Astrocyte (in vitro differentiated cells and primary cell): Measurements from ENCODE around the gene EAF1. TPM values are rescaled to one million over a fixed set of nuclear protein-coding genes. Genes with fewer than 3 reads are reported as not detected.
"Not testable (repeated sequence)": the region's sequence is repeated elsewhere in the genome, so short reads cannot be mapped to it uniquely, and the experiment has no call there.

Experiments
- DNase-seq: peaks from one replicate; pipeline ENCODE4 v3.0.0-alpha.2; 2010; ENCODE audit warnings: low read depth
- FAIRE-seq: peaks from 2 replicates; lab custom pipeline; 2011; peaks lifted over from hg19 to GRCh38; lab: Jason Lieb, UNC
- H2AFZ ChIP-seq: 2 replicates; pipeline ENCODE4 v1.6.0; 2012; ENCODE audit warnings: low read depth, low read length, inconsistent platforms
- H3K27ac ChIP-seq: 2 replicates; pipeline ENCODE4 v1.5.1; 2011; ENCODE audit warnings: low read depth, low read length, inconsistent platforms
- H3K27me3 ChIP-seq: 2 replicates; pipeline ENCODE4 v1.6.0; 2011; ENCODE audit warnings: low read length, inconsistent platforms; ENCODE audit not compliant: insufficient read depth
- H3K36me3 ChIP-seq: 2 replicates; pipeline ENCODE4 v1.5.1; 2011; ENCODE audit warnings: low read length, inconsistent platforms; ENCODE audit not compliant: insufficient read depth
- H3K4me1 ChIP-seq: 2 replicates; pipeline ENCODE4 v1.5.1; 2011; ENCODE audit warnings: low read length, inconsistent platforms; ENCODE audit not compliant: insufficient read depth
- H3K4me2 ChIP-seq: 2 replicates; pipeline ENCODE4 v1.6.0; 2012; ENCODE audit warnings: low read length, inconsistent platforms
- H3K4me3 ChIP-seq: 2 replicates; pipeline ENCODE4 v1.5.1; 2011; ENCODE audit warnings: low read depth, mild to moderate bottlenecking, low read length, inconsistent platforms; ENCODE audit not compliant: insufficient read depth
- H3K79me2 ChIP-seq: 2 replicates; pipeline ENCODE4 v1.6.0; 2012; ENCODE audit warnings: mild to moderate bottlenecking, low read length, inconsistent platforms; ENCODE audit not compliant: insufficient read depth
- H3K9ac ChIP-seq: 2 replicates; pipeline ENCODE4 v1.6.0; 2012; ENCODE audit warnings: mild to moderate bottlenecking, low read length, inconsistent platforms
- H3K9me3 ChIP-seq: 2 replicates; pipeline ENCODE4 v1.5.1; 2012; ENCODE audit warnings: low read depth, mild to moderate bottlenecking, low read length, inconsistent platforms; ENCODE audit not compliant: insufficient read depth
- H4K20me1 ChIP-seq: 2 replicates; pipeline ENCODE4 v1.6.0; 2012; ENCODE audit warnings: low read length, inconsistent platforms; ENCODE audit not compliant: insufficient read depth
- H3K27ac Mint-ChIP-seq: one replicate; pipeline ENCODE4 v1.8.0; 2021; ENCODE audit warnings: mild to moderate bottlenecking, mixed read lengths; ENCODE audit not compliant: unreplicated experiment
- H3K27me3 Mint-ChIP-seq: one replicate; pipeline ENCODE4 v1.8.0; 2021; ENCODE audit warnings: low read depth, mixed read lengths; ENCODE audit not compliant: unreplicated experiment
- H3K36me3 Mint-ChIP-seq: one replicate; pipeline ENCODE4 v1.8.0; 2021; ENCODE audit warnings: low read depth, mixed read lengths; ENCODE audit not compliant: unreplicated experiment
- H3K4me1 Mint-ChIP-seq: one replicate; pipeline ENCODE4 v1.8.0; 2021; ENCODE audit warnings: low read depth, mixed read lengths; ENCODE audit not compliant: unreplicated experiment
- H3K4me3 Mint-ChIP-seq: one replicate; pipeline ENCODE4 v1.8.0; 2021; ENCODE audit warnings: mild to moderate bottlenecking, moderate library complexity, mixed read lengths; ENCODE audit not compliant: unreplicated experiment
- H3K9me3 Mint-ChIP-seq: one replicate; pipeline ENCODE4 v1.8.0; 2021; ENCODE audit warnings: mild to moderate bottlenecking, mixed read lengths; ENCODE audit not compliant: unreplicated experiment
- EZH2 ChIP-seq: IDR thresholded peaks from 2 replicates; pipeline ENCODE4 v1.6.1; 2012; ENCODE audit warnings: mild to moderate bottlenecking, low read length, inconsistent platforms; ENCODE audit not compliant: insufficient read depth
- total RNA-seq: library from RNA; stranded (reverse); gene quantifications from 2 replicates; pipeline ENCODE4 v1.2.1, GENCODE V29; 2021
- TF ChIP-seq, protein P1 (sequence below): IDR thresholded peaks from 2 replicates; pipeline ENCODE4 v1.5.1; 2011; ENCODE audit warnings: low read depth, mild to moderate bottlenecking, inconsistent platforms, low read length, moderate library complexity; ENCODE audit not compliant: insufficient read depth

Gene EAF1
- total RNA-seq, 1 donor from 2014 or later, result 28.8 TPM

DNA sequence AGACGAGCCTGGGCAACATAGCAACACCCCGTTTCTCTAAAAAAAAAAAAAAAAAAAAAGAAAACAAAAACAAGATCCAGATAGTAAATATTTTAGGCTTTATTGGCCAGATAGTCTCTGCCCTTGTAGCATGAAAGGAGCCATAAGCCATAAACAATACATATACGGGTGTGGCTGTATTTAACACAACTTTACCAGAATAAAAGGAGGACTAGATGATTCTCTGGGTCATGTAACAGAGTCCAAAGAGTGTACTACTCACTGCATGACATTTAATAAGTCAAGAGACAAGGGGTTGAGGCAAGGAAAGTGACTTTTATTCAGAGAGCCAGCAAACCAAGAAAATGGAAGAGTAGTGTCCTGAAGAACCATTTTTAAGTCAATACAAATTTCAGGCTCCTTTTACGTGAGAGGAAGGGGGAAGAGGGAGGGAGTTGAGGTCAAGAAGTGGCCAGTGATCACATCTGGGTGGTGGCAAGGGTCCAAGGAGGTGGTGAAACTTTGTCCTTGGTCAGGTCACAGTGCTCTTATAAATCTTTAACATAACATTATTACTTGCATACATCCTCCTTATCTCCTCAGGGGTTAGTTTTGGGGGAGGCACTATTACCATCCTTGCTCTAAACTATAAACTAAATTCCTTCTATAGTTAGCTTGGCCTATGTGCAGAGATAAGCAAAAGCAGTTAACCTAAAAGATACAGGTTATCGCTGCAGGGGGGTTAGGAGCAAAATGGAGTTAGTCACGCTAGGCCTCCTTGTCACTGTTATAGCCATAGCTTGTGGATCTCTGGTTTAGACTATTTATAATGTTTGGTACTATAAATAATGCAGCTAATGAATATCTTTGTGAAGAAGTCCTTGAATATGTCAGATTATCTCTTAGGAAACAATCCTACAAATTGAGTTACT is 46.2 kb upstream of the EAF1 start:
- Mint-ChIP-seq H3K4me1 (peaks cover 2% of the 10 kb centered on the region), H3K4me3 (no peak overlapping the region), H3K9me3 (no peaks in the 10 kb centered on the region), H3K27me3 (no peaks in the 10 kb centered on the region), H3K27ac (no peak overlapping the region), H3K36me3 (no peaks in the 10 kb centered on the region)
- Histone ChIP-seq H3K27ac (no peak overlapping the region), H3K9me3 (no peaks in the 10 kb centered on the region), H4K20me1 (no peaks in the 10 kb centered on the region), H3K9ac (no peak overlapping the region), H2AFZ (no peak overlapping the region), H3K36me3 (no peaks in the 10 kb centered on the region), H3K4me3 (no peak overlapping the region), H3K4me1 (no peaks in the 10 kb centered on the region), H3K79me2 (no peaks in the 10 kb centered on the region), H3K4me2 (no peak overlapping the region), H3K27me3 (no peaks in the 10 kb centered on the region)
- no peak for DNase-seq
- FAIRE-seq, result no peak
- TF ChIP-seq, protein P1, sequence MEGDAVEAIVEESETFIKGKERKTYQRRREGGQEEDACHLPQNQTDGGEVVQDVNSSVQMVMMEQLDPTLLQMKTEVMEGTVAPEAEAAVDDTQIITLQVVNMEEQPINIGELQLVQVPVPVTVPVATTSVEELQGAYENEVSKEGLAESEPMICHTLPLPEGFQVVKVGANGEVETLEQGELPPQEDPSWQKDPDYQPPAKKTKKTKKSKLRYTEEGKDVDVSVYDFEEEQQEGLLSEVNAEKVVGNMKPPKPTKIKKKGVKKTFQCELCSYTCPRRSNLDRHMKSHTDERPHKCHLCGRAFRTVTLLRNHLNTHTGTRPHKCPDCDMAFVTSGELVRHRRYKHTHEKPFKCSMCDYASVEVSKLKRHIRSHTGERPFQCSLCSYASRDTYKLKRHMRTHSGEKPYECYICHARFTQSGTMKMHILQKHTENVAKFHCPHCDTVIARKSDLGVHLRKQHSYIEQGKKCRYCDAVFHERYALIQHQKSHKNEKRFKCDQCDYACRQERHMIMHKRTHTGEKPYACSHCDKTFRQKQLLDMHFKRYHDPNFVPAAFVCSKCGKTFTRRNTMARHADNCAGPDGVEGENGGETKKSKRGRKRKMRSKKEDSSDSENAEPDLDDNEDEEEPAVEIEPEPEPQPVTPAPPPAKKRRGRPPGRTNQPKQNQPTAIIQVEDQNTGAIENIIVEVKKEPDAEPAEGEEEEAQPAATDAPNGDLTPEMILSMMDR, result no peak
- no peak for TF ChIP-seq EZH2

- Mint-ChIP-seq H3K27me3 (no peaks in the 10 kb centered on the region), H3K9me3 (no peaks in the 10 kb centered on the region), H3K27ac (no peak overlapping the region), H3K4me3 (no peak overlapping the region), H3K36me3 (no peaks in the 10 kb centered on the region), H3K4me1 (peaks cover 5% of the 10 kb centered on the region)
- Histone ChIP-seq H4K20me1 (no peaks in the 10 kb centered on the region), H3K79me2 (no peaks in the 10 kb centered on the region), H3K4me2 (no peak overlapping the region), H3K4me1 (peaks cover 2% of the 10 kb centered on the region), H3K9ac (no peak overlapping the region), H3K9me3 (no peaks in the 10 kb centered on the region), H3K36me3 (no peaks in the 10 kb centered on the region), H3K4me3 (no peak overlapping the region), H3K27me3 (no peaks in the 10 kb centered on the region), H2AFZ (no peak overlapping the region), H3K27ac (no peak overlapping the region)
- no peak for TF ChIP-seq EZH2
- FAIRE-seq, result no peak
- no peak for DNase-seq
Measured at GRCh38 chr3:15382405-15382923, 44.9 kb upstream of the EAF1 start.

DNA sequence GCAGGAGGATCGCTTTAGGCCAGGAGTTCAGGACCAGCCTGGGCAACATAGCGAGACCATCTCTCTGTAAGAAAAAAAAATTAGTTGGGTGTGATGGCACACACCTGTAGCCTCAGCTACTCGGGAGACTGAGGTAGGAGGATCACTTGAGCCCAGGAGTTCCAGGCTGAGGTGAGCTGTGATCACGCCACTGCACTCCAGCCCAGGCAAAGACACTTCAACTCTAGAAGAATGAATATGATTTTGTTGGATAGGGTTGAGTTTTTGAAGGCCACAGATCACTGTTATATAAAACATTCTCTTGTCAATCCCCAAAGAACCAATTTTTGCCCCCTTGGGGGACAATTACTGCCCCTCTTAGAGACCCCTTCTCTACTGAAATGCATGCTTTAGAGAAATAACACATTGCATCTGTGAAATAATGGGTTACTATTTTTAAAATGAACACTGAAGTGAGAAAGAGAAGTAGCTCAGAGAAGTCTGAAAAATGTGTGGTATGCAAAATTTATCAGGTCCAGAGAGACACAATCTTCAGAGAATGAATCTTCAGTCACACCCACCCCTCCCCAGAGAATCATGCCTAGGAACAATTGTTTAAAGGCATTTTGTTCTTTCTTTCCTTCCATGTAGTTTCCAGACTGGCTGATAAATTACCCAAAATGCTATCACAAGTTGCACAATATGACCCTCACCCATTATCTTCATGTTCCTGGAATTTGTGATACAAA is 42.7 kb upstream of the EAF1 start:
- TF ChIP-seq, protein P1, result no peak
- TF ChIP-seq EZH2, result no peak
- Mint-ChIP-seq H3K4me3 (no peak overlapping the region), H3K27ac (no peak overlapping the region), H3K4me1 (peaks cover 3% of the 10 kb centered on the region), H3K36me3 (no peaks in the 10 kb centered on the region), H3K27me3 (no peaks in the 10 kb centered on the region), H3K9me3 (no peaks in the 10 kb centered on the region)
- no peak overlapping the region for H3K9ac ChIP-seq
- peaks cover 4% of the 10 kb centered on the region for H3K4me1 ChIP-seq
- no peaks in the 10 kb centered on the region for H3K79me2 ChIP-seq
- H3K27me3 ChIP-seq, result no peaks in the 10 kb centered on the region
- H3K27ac ChIP-seq, result no peak overlapping the region
- DNase-seq (no peak), FAIRE-seq (no peak)
- H2AFZ ChIP-seq, result no peak overlapping the region
- H3K4me2 ChIP-seq, result no peak overlapping the region
- no peak overlapping the region for H3K4me3 ChIP-seq
- H3K36me3 ChIP-seq, result no peaks in the 10 kb centered on the region
- H3K9me3 ChIP-seq, result no peaks in the 10 kb centered on the region
- H4K20me1 ChIP-seq, result no peaks in the 10 kb centered on the region

DNA sequence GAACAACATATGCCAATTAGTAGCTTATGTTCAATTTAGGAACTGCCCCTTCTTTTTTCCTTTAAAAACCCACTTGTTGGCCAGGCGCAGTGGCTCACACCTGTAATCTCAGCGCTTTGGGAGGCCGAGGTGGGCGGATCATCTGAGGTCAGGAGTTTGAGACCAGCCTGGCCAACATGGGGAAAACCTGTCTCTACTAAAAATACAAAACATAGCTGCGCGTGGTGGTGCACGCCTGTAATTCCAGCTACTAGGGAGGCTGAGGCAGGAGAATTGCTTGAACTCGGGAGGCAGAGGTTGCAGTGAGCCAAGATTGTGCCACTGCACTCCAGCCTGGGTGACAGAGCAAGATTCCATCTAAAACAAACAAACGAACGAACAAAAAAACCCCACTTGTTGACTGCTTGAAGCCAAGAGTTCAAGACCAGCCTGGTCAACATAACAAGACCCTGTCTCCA is 42.1 kb upstream of the EAF1 start:
- H3K9me3 ChIP-seq, H4K20me1 ChIP-seq, H3K27ac Mint-ChIP-seq, H3K27ac ChIP-seq, H3K4me1 ChIP-seq, H2AFZ ChIP-seq, H3K27me3 Mint-ChIP-seq, H3K9ac ChIP-seq, H3K36me3 ChIP-seq, H3K4me2 ChIP-seq, H3K4me1 Mint-ChIP-seq, DNase-seq, H3K36me3 Mint-ChIP-seq, FAIRE-seq, H3K9me3 Mint-ChIP-seq, H3K27me3 ChIP-seq, H3K4me3 ChIP-seq, H3K4me3 Mint-ChIP-seq, H3K79me2 ChIP-seq: not testable (repeated sequence)
